ENCODE results near the gene MSANTD3.

The MSANTD3 gene

GRCh38 chr9:100486479-100487176 lies 59.7 kb downstream of the MSANTD3 start:
- no peak for TF ChIP-seq REST (IDR thresholded peaks at IDR 0.05; ENCODE audit: insufficient read depth in 1 of 2, low read depth in 2 of 2, low read length in 2 of 2)
- no peak for TF ChIP-seq FOXP2 (optimal IDR thresholded peaks at IDR 0.05; ENCODE audit: borderline replicate concordance, extremely low read depth, extremely low read length, insufficient read depth)
- TF ChIP-seq TAF1 (IDR thresholded peaks at IDR 0.05; ENCODE audit: borderline replicate concordance, insufficient read depth, low read length): no peak
- TF ChIP-seq SIN3A (IDR thresholded peaks at IDR 0.05; ENCODE audit: borderline replicate concordance, insufficient read depth, low read length): no peak
- no peak for TF ChIP-seq POLR2AphosphoS5 (IDR thresholded peaks at IDR 0.05; ENCODE audit: low read depth, low read length)

- TF ChIP-seq FOXP2 (optimal IDR thresholded peaks at IDR 0.05; ENCODE audit: borderline replicate concordance, extremely low read depth, extremely low read length, insufficient read depth): no peak
- no peak for TF ChIP-seq SIN3A (IDR thresholded peaks at IDR 0.05; ENCODE audit: borderline replicate concordance, insufficient read depth, low read length)
- TF ChIP-seq TAF1 (IDR thresholded peaks at IDR 0.05; ENCODE audit: borderline replicate concordance, insufficient read depth, low read length): no peak
- TF ChIP-seq REST (IDR thresholded peaks at IDR 0.05; ENCODE audit: insufficient read depth in 1 of 2, low read depth in 2 of 2, low read length in 2 of 2): no peak
- no peak for TF ChIP-seq POLR2AphosphoS5 (IDR thresholded peaks at IDR 0.05; ENCODE audit: low read depth, low read length)
Measured at GRCh38 chr9:100488177-100488576, 61.2 kb downstream of the MSANTD3 start.

GRCh38 chr9:100489836-100490235 lies 62.9 kb downstream of the MSANTD3 start:
- TF ChIP-seq REST (IDR thresholded peaks at IDR 0.05; ENCODE audit: insufficient read depth in 1 of 2, low read depth in 2 of 2, low read length in 2 of 2) (no peak), POLR2AphosphoS5 (IDR thresholded peaks at IDR 0.05; ENCODE audit: low read depth, low read length) (no peak), SIN3A (IDR thresholded peaks at IDR 0.05; ENCODE audit: borderline replicate concordance, insufficient read depth, low read length) (no peak), FOXP2 (optimal IDR thresholded peaks at IDR 0.05; ENCODE audit: borderline replicate concordance, extremely low read depth, extremely low read length, insufficient read depth) (no peak), TAF1 (IDR thresholded peaks at IDR 0.05; ENCODE audit: borderline replicate concordance, insufficient read depth, low read length) (no peak)

GRCh38 chr9:100492952-100493351 lies 66.0 kb downstream of the MSANTD3 start:
- no peak for TF ChIP-seq REST (IDR thresholded peaks at IDR 0.05; ENCODE audit: insufficient read depth in 1 of 2, low read depth in 2 of 2, low read length in 2 of 2)
- no peak for TF ChIP-seq SIN3A (IDR thresholded peaks at IDR 0.05; ENCODE audit: borderline replicate concordance, insufficient read depth, low read length)
- TF ChIP-seq FOXP2 (optimal IDR thresholded peaks at IDR 0.05; ENCODE audit: borderline replicate concordance, extremely low read depth, extremely low read length, insufficient read depth): no peak
- TF ChIP-seq TAF1 (IDR thresholded peaks at IDR 0.05; ENCODE audit: borderline replicate concordance, insufficient read depth, low read length): no peak
- TF ChIP-seq POLR2AphosphoS5 (IDR thresholded peaks at IDR 0.05; ENCODE audit: low read depth, low read length): no peak

Data from PFSK-1 (cell line).